Breast epithelium (tissue), 3 donors: ENCODE measurements around the gene PRX.
"Not testable (repeated sequence)": the region's sequence is repeated elsewhere in the genome, so short reads cannot be mapped to it uniquely, and the experiment has no call there.

Source experiments
- CTCF ChIP-seq, 3 donors: fragments of 450-650 bp; IDR thresholded peaks; one replicate each; pipeline ENCODE4 v1.5.1; 2016 to 2017; ENCODE audit warnings: antibody characterized with exemption in 3 of 3, mild to moderate bottlenecking in 3 of 3, moderate library complexity in 3 of 3
- POLR2A ChIP-seq: fragments of 450-650 bp; IDR thresholded peaks from one replicate; pipeline ENCODE4 v1.6.1; 2016; ENCODE audit warnings: antibody characterized with exemption, mild to moderate bottlenecking, moderate library complexity

- not testable (repeated sequence) for TF ChIP-seq CTCF (IDR thresholded peaks at IDR 0.05); POLR2A
These were observed 15.0 kb upstream of the PRX start for GRCh38 chr19:40428197-40428596.
